Pancreas (tissue), 10 donors: ENCODE measurements around the gene GPC1. TPM values are rescaled to one million over a fixed set of nuclear protein-coding genes. Genes with fewer than 3 reads are reported as not detected.

ENCODE experiments used
- ATAC-seq, 4 donors: fragments of 200-7000 bp; cut with Tn5 transposase; one replicate each; pipeline versions ENCODE4 v1.8.0 to v1.9.1; 2020; ENCODE audit warnings: mild to moderate bottlenecking in 4 of 4, moderate library complexity in 4 of 4
- DNase-seq, 6 donors: peaks; one replicate each; pipeline ENCODE4 v3.0.0-alpha.2; 2020
- FAIRE-seq: peaks from 2 replicates; lab custom pipeline; 2012; peaks lifted over from hg19 to GRCh38; lab: Jason Lieb, UNC
- H3K27ac ChIP-seq, 4 donors: fragments of 200-600 bp; sonication (generic); 1 replicate in 3 of 4; 2 replicates in 1 of 4; pipeline versions ENCODE4 v1.5.0 to v1.8.0; 2020
- H3K27me3 ChIP-seq, 4 donors: fragments of 200-600 bp; one replicate each; pipeline ENCODE4 v1.8.0; 2021
- H3K36me3 ChIP-seq, 3 donors: fragments of 200-600 bp; sonication (generic) in 1 of 3; one replicate each; pipeline versions ENCODE4 v1.5.0 to v1.8.0; 2020 to 2021
- H3K4me1 ChIP-seq, 3 donors: fragments of 200-600 bp; one replicate each; pipeline ENCODE4 v1.8.0; 2021
- H3K4me3 ChIP-seq, 4 donors: fragments of 200-600 bp; sonication (generic) in 2 of 4; one replicate each; pipeline versions ENCODE4 v1.5.0 to v1.8.0; 2020 to 2021
- H3K9me3 ChIP-seq, 4 donors: fragments of 200-600 bp; one replicate each; pipeline ENCODE4 v1.8.0; 2021
- WGBS, 2 donors: extraction: QIAGEN DNeasy Blood & Tissue Kit; methylation state at CpG; one replicate each; pipeline ENCODE4 v1.1.7; 2013; 5-methylcytosine and 5-hydroxymethylcytosine counted together
- intact Hi-C, 3 donors: fragments of 100-400 bp; cut with DNase I; formaldehyde crosslinking; loops; one replicate each; pipeline versions ENCODE4 v1.11.1 to v1.14.2; 2022
- polyA plus RNA-seq, 2 donors: library from polyadenylated mRNA; stranded (reverse); fragments of 200-250 nt; gene quantifications; one replicate each; pipeline ENCODE4 v1.2.3, GENCODE V29; 2013
- total RNA-seq, 6 donors: library from RNA; stranded (reverse); fragmentation: NEBNext Ultra II Directional in 4 of 6; extraction: Animal tissue kit (Norgen Biotek cat#: 25700) in 4 of 6; gene quantifications; one replicate each; pipeline versions ENCODE4 v1.2.1 to v1.2.4, GENCODE V29; 2021 to 2023
- TF ChIP-seq, protein P1 (sequence below), 4 donors: fragments of 200-600 bp; sonication (generic) in 3 of 4; IDR thresholded peaks; one replicate each; pipeline versions ENCODE4 v1.5.0 to v1.8.0; 2021; ENCODE audit warnings: antibody characterized with exemption in 4 of 4
- donor health status: healthy with polysubstance abuse.
- donor health status: DM: no; HTN: no; CAD: no; lungs with moderate emphysema.
- donor health status: DM: no; HTN: no; CAD: no.
- donor health status: control.
- donor health status: control.
- donor health status: Bipolar disorder and iron deficiency.
- donor health status: DM: yes; HTN: yes; CAD: no.
- donor health status: DM: no; HTN: no; CAD: no.
- donor health status: DM: no; HTN: no; CAD: no.
- donor health status: DM: yes; HTN: yes; CAD: no.

The GPC1 gene
- total and polyA plus RNA-seq, 8 donors, result 11.7 to 37.6 (median 18.0) TPM

DNA sequence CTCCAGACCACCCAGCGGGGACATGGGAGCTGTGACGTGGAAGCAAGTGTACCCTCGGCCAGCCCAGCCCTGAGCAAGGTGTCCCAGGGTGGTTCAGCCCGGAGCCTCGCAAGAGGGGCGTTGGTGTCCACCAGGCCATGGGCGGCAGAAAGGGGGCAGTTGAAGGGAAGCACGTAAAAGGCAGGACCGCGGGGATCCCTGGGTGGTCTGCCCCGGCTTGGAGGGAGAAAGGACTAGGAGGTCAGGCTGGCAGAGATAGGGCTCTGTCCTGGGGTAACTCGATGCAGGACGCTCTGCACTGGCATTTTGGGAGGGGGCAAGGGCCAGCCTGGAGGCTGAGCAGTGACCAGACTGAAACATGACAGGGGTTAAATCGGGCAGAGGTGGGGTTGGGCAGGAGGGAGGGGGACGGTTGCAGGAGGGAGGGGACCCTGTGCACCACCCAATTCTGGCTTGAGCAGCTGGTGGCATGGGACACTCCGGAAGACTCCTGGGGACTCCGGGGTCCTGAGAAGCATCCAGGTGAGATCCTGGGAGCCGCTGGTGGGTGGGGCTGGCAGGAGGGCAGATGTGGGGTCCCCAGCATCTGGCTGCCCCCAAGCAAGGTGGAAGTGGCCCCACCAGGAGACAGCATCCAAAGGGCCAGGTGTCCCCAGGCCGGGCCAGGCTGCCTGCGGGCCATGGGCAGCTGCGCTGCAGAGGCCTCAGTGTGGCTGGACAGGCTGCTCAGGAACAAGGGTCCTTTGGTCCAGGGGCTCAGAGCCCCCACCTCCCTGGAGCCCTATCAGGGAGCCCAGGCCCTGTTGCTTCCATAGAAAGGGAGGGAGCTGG, 46.8 kb upstream of the GPC1 start:
- TF ChIP-seq, protein P1, sequence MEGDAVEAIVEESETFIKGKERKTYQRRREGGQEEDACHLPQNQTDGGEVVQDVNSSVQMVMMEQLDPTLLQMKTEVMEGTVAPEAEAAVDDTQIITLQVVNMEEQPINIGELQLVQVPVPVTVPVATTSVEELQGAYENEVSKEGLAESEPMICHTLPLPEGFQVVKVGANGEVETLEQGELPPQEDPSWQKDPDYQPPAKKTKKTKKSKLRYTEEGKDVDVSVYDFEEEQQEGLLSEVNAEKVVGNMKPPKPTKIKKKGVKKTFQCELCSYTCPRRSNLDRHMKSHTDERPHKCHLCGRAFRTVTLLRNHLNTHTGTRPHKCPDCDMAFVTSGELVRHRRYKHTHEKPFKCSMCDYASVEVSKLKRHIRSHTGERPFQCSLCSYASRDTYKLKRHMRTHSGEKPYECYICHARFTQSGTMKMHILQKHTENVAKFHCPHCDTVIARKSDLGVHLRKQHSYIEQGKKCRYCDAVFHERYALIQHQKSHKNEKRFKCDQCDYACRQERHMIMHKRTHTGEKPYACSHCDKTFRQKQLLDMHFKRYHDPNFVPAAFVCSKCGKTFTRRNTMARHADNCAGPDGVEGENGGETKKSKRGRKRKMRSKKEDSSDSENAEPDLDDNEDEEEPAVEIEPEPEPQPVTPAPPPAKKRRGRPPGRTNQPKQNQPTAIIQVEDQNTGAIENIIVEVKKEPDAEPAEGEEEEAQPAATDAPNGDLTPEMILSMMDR (IDR thresholded peaks at IDR 0.05), result no peak
- WGBS, 2 donors, result 80 to 89% methylated on average over 20 to 21 of the region's 21 CpGs
- ATAC-seq (no peak), DNase-seq (peak in 3 of 6 donors; percentile 21 to 54 (median 47)), FAIRE-seq (no peak)
- H3K27me3 ChIP-seq, result no peaks in the 10 kb centered on the region
- intact Hi-C loops, result no loop called here
- no peaks in the 10 kb centered on the region for H3K36me3 ChIP-seq
- H3K4me3 ChIP-seq, result no peak overlapping the region
- no peaks in the 10 kb centered on the region for H3K9me3 ChIP-seq
- no peaks in the 10 kb centered on the region for H3K4me1 ChIP-seq
- no peak overlapping the region for H3K27ac ChIP-seq

DNA sequence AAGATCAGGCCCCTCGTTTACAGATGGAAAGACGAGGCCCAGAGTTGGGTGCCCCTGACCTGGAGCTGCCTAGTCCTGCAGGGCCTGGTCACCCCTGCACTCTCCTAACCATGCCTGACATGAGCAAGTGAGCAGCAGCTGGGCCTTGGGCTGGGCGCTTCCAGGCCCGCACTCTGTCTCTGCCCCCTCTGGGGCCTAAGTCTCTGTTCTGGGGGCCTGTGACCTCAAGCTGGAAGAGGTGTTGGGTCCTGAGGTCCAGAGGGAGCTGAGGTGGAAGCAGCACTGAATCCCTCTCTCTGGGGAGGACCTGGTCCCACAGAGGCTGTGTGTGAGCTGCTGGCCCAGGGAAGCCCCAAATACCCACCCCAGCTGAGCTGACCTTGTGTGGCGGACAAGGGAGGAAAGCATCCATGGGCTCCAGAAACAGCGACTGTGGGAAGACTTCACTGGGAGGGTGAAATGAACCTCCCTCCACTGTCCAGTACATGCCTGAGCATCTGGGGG, 46.1 kb upstream of the GPC1 start:
- DNase-seq, result peak in 3 of 6 donors; percentile 10 to 35 (median 20)
- FAIRE-seq, result no peak
- Histone ChIP-seq H3K4me1 (no peaks in the 10 kb centered on the region), H3K27me3 (no peaks in the 10 kb centered on the region), H3K36me3 (no peaks in the 10 kb centered on the region), H3K27ac (no peak overlapping the region), H3K4me3 (no peak overlapping the region), H3K9me3 (no peaks in the 10 kb centered on the region)
- TF ChIP-seq, protein P1 (IDR thresholded peaks at IDR 0.05), result no peak
- intact Hi-C loops, result no loop called here
- no peak for ATAC-seq
- 82 to 90% methylated on average over 6 of the region's 6 CpGs for WGBS, 2 donors

DNA sequence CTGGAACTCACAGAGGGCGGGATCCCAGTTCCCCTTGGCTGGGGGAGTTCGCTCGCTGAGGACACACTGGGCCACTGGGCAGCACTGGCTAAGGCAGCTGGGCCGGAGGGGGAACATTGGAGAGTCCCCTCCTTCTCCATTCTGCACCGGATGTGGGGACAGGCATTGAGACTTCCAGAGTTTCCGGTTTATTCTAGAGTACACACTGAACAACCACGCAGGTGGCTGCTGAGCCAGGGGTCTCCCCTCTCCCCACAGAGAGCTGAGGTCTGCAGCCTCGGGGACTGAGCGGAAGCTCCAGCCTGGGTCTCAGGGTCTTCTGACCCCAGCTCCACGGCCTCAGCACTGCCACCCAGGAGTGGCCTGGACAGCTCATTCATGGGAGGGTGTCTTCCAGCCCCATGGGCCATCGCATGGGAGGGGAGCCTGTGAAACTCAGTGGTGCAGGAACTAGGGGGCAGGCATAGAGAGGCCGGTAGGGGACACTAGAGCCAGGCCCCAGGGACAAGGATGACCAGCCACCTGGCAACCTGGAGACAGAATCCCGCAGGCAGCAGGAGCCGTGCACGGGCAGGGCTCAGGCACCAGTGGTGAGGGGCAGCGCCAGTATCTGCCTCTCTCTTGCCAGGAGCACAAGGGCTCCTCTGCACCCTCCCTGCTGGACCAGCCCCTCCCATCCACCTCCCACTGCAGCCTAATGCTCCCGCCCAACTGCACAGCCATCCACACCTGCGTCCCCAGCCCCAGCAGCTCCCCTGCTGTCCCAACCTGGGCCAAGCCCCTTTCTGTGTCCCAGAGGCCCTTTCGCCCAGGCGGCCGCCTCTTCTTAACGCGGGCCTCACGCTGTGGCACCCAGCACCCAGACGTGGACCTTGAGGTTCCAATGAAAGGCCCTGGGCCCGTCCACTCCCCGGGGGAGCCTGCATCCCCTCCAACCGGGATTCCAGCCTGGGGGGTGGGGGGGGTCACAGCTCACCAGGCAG, 45.1 kb upstream of the GPC1 start:
- Histone ChIP-seq H3K4me1 (no peaks in the 10 kb centered on the region), H3K4me3 (no peak overlapping the region), H3K27ac (no peak overlapping the region), H3K9me3 (no peaks in the 10 kb centered on the region), H3K27me3 (no peaks in the 10 kb centered on the region), H3K36me3 (no peaks in the 10 kb centered on the region)
- DNase-seq (peak in 4 of 6 donors; percentile 10 to 53 (median 32)), FAIRE-seq (no peak), ATAC-seq (no peak)
- TF ChIP-seq, protein P1 (IDR thresholded peaks at IDR 0.05), result no peak
- 80 to 82% methylated on average over 27 to 28 of the region's 28 CpGs for WGBS, 2 donors
- intact Hi-C loops, result no loop called here

DNA sequence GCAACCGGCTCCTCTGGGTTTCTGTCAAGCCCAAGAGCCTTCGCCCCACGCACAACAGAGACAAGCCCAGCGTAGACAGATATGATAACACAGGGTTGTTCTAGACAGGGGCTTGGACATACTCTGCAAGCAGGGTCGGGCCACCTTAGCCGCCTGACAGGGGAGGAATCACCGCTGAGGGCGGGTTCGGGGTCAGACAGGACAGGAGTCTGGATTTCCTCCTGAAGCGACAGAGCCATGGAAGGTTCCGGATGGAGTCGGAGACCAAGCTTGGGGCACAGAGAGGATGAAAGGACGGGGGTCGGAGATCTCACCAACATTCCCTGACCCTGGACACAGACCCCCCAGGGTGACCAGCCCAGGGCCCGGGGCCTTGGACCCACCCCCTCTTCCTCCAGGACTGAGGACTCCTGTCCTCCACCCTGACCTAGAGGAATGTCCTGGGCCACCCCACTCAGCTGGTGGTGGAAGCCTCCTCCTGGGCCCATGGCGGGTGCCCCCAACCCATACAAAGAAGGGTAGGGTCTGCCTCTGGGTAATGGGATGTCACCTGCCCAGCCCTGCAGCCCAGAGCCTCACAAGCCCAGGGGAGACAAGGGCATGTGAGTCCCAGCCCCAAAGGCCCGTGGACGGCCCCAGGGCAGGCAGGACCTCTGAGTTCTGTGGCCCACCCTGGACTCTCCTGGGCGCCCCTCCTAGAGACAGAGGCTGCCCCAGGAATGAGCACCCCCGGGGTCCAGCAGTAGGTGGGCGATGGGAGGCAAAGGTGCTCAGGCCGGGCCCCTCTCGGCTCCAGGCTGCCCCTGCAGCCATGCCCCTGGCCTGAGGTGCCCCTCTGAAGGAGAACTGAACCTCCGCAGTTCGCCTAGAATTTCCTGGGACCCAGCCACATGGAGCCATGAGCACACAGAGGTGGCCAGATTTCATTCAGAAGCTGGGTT, 44.1 kb upstream of the GPC1 start:
- Histone ChIP-seq H3K27ac (no peak overlapping the region), H3K36me3 (no peaks in the 10 kb centered on the region), H3K27me3 (no peaks in the 10 kb centered on the region), H3K9me3 (no peaks in the 10 kb centered on the region), H3K4me1 (no peaks in the 10 kb centered on the region), H3K4me3 (no peak overlapping the region)
- FAIRE-seq (no peak), DNase-seq (peak in 5 of 6 donors; percentile 0 to 53 (median 14)), ATAC-seq (no peak)
- 82 to 86% methylated on average over 25 of the region's 25 CpGs for WGBS, 2 donors
- TF ChIP-seq, protein P1 (IDR thresholded peaks at IDR 0.05), result no peak
- intact Hi-C loops, result no loop called here
